ENCODE results near the gene PRKAG3. TPM values are rescaled to one million over a fixed set of nuclear protein-coding genes. Genes with fewer than 3 reads are reported as not detected.

Gene PRKAG3
- total RNA-seq, 2 experiments from 2014 or later: not detected

DNA sequence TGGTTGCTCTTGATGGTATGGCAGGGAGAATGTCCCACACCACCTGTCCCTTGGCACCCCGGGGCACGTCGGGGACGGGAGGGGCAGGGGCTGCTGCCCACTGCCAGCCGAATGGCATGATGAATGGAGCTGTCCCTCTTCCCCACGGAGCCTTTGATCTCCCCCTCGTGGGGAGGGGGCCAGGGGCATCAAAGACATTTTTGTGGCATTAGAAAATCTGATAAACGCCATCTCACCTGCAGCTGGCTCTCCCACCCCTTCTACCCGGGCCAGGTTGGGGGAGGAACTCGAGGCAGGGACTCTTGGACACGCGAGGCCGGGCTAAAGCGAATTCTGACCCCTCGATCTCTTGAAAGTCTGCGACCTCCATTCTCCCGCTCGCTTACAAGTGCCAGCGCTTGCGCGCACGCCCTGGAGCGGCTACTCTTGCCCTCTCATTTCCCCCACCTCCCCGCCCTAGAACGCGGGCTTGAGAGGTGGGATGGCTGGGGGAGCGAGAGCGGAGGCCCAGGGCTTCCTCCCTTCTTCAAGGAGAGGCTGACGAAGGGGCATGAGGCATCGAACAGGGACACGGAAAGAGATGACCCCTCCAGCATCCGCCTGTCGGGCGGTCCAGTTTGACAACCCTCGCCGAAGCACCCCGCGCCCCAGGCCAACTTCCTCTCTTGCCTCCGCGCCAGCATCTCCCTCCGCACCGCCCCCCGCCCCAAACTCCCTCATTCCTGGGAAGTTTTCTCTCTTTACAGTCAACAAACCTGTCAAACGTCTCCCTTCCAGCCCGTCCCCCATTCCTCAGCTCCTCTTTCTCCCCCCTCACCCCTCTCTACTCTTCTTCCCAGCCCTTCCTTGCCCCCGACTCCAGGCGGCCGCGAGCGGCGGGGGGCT is 27.3 kb upstream of the PRKAG3 start:
- TF ChIP-seq CTCF (conservative IDR thresholded peaks at IDR 0.05; ENCODE audit: low read length) (no peak), EZH2phosphoT487 (IDR thresholded peaks at IDR 0.05; ENCODE audit: borderline replicate concordance, low read depth, low read length) (no peak)
- Histone ChIP-seq H3K27ac (ENCODE audit: low read depth, low read length, poor library complexity, severe bottlenecking) (no peak overlapping the region), H3K9me2 (ENCODE audit: insufficient read depth, low read length) (no peaks in the 10 kb centered on the region), H3K36me3 (ENCODE audit: insufficient read depth, low read length) (no peaks in the 10 kb centered on the region), H2AFZ (ENCODE audit: low read length) (no peak overlapping the region), H3K9me3 (ENCODE audit: low read length) (no peaks in the 10 kb centered on the region), H3K4me3 (ENCODE audit: low read depth, low read length, poor library complexity, severe bottlenecking) (no peak overlapping the region), H3K79me2 (ENCODE audit: insufficient read depth, low read depth, low read length) (no peaks in the 10 kb centered on the region), H4K20me1 (ENCODE audit: insufficient read depth, low read length) (no peaks in the 10 kb centered on the region), H3K4me2 (ENCODE audit: low read length) (no peak overlapping the region), H3K4me1 (ENCODE audit: insufficient read depth, low read length, poor library complexity, severe bottlenecking) (no peaks in the 10 kb centered on the region)
- intact Hi-C loops (cut with micrococcal nuclease; ENCODE audit: unreplicated experiment): no loop called here
- DNase-seq (ENCODE audit: low spot score): no peak
- POLR2A ChIA-PET: interaction anchor here (0.6 kb wide), 1 partner anchor 81 kb away, joined by 3 read pairs; no protein-coding TSS in a partner anchor
- CTCF ChIA-PET (ENCODE audit: unreplicated experiment): no interaction called here
- BruUV-seq (replicated peaks): no TSS peak

GRCh38 chr2:218858138-218858445 is 26.5 kb upstream of the PRKAG3 start:
- H3K4me1 ChIP-seq (ENCODE audit: insufficient read depth, low read length, poor library complexity, severe bottlenecking): no peaks in the 10 kb centered on the region
- no peak overlapping the region for H3K4me3 ChIP-seq (ENCODE audit: low read depth, low read length, poor library complexity, severe bottlenecking)
- intact Hi-C loops (cut with micrococcal nuclease; ENCODE audit: unreplicated experiment): no loop called here
- POLR2A ChIA-PET: no interaction called here
- H3K9me3 ChIP-seq (ENCODE audit: low read length): no peaks in the 10 kb centered on the region
- no peaks in the 10 kb centered on the region for H3K9me2 ChIP-seq (ENCODE audit: insufficient read depth, low read length)
- no peak overlapping the region for H3K4me2 ChIP-seq (ENCODE audit: low read length)
- H2AFZ ChIP-seq (ENCODE audit: low read length): no peak overlapping the region
- H3K27ac ChIP-seq (ENCODE audit: low read depth, low read length, poor library complexity, severe bottlenecking): no peak overlapping the region
- H4K20me1 ChIP-seq (ENCODE audit: insufficient read depth, low read length): no peaks in the 10 kb centered on the region
- no peaks in the 10 kb centered on the region for H3K79me2 ChIP-seq (ENCODE audit: insufficient read depth, low read depth, low read length)
- no peaks in the 10 kb centered on the region for H3K36me3 ChIP-seq (ENCODE audit: insufficient read depth, low read length)
- CTCF ChIA-PET (ENCODE audit: unreplicated experiment): no interaction called here
- DNase-seq (ENCODE audit: low spot score): no peak
- BruUV-seq (replicated peaks): no TSS peak
- TF ChIP-seq CTCF (conservative IDR thresholded peaks at IDR 0.05; ENCODE audit: low read length) (no peak), EZH2phosphoT487 (IDR thresholded peaks at IDR 0.05; ENCODE audit: borderline replicate concordance, low read depth, low read length) (no peak)
